HG03575 (cell line): ENCODE results near the gene ITGB8.

ENCODE experiments used
- ATAC-seq: cut with Tn5 transposase; IDR thresholded peaks from one replicate; pipeline ENCODE4 v1.9.1; 2021; ENCODE audit not compliant: unreplicated experiment, insufficient number of reproducible peaks, low FRiP score; ENCODE audit errors: extremely low read depth

The ITGB8 gene

GRCh38 chr7:20403331-20403730 lies 72.6 kb downstream of the ITGB8 start:
- ATAC-seq = no peak

GRCh38 chr7:20404320-20404719 lies 73.6 kb downstream of the ITGB8 start:
- no peak for ATAC-seq

GRCh38 chr7:20407585-20408466 lies 77.1 kb downstream of the ITGB8 start:
- ATAC-seq = no peak

- no peak for ATAC-seq
Observed at GRCh38 chr7:20408467-20408826, 77.7 kb downstream of the ITGB8 start.

- ATAC-seq = no peak
Observed at GRCh38 chr7:20409961-20410360, 79.3 kb downstream of the ITGB8 start.

GRCh38 chr7:20411372-20411771 lies 80.7 kb downstream of the ITGB8 start:
- no peak for ATAC-seq

- ATAC-seq = no peak
Observed at GRCh38 chr7:20412032-20412431, 81.3 kb downstream of the ITGB8 start.

GRCh38 chr7:20417260-20417659 lies 86.6 kb downstream of the ITGB8 start:
- ATAC-seq = no peak

- ATAC-seq = no peak
Observed at GRCh38 chr7:20417675-20418382, 87.1 kb downstream of the ITGB8 start.

GRCh38 chr7:20424500-20424899 lies 93.8 kb downstream of the ITGB8 start:
- no peak for ATAC-seq

GRCh38 chr7:20430664-20431063 lies 100.0 kb downstream of the ITGB8 start:
- no peak for ATAC-seq

GRCh38 chr7:20431146-20431545 lies 100.4 kb downstream of the ITGB8 start:
- ATAC-seq = no peak

GRCh38 chr7:20432071-20432470 lies 101.4 kb downstream of the ITGB8 start:
- ATAC-seq = no peak

- ATAC-seq = no peak
Observed at GRCh38 chr7:20435305-20435704, 104.6 kb downstream of the ITGB8 start.

- no peak for ATAC-seq
Observed at GRCh38 chr7:20438248-20438647, 107.5 kb downstream of the ITGB8 start.

GRCh38 chr7:20438694-20439376 lies 108.1 kb downstream of the ITGB8 start:
- peak; percentile 84 for ATAC-seq

- ATAC-seq = no peak
Observed at GRCh38 chr7:20439416-20440185, 108.9 kb downstream of the ITGB8 start.

- ATAC-seq = no peak
Observed at GRCh38 chr7:20440472-20441105, 109.9 kb downstream of the ITGB8 start.

GRCh38 chr7:20441346-20441745 lies 110.6 kb downstream of the ITGB8 start:
- ATAC-seq = no peak
